K562 (cell line): ENCODE measurements around the gene CA7. TPM values are rescaled to one million over a fixed set of nuclear protein-coding genes. Genes with fewer than 3 reads are reported as not detected.

Source experiments
- CTCF ChIP-seq, 3 experiments: IDR thresholded peaks in 2 of 3; conservative IDR thresholded peaks in 1 of 3; 2 replicates each; pipeline ENCODE4 v1.5.1; 2011 to 2012; ENCODE audit warnings: low read length in 3 of 3, mild to moderate bottlenecking in 3 of 3, control low read depth in 2 of 3, improper control_type of control experiment in 1 of 3, inconsistent platforms in 1 of 3, low read depth in 1 of 3, mixed read lengths in 1 of 3, moderate library complexity in 1 of 3; ENCODE audit not compliant: insufficient read depth in 2 of 3
- EP400 ChIP-seq: fragments of 450-650 bp; IDR thresholded peaks from 2 replicates; pipeline ENCODE4 v1.6.1; 2017; ENCODE audit warnings: antibody characterized with exemption, mild to moderate bottlenecking, moderate library complexity
- FUS ChIP-seq: fragments of 200-400 bp; formaldehyde crosslinking; optimal IDR thresholded peaks from 2 replicates; pipeline ENCODE3; 2017; ENCODE audit warnings: low read depth, low read length
- HBP1 ChIP-seq: fragments of 450-650 bp; formaldehyde crosslinking; IDR thresholded peaks from 2 replicates; pipeline ENCODE4 v1.4.0; 2022; ENCODE audit warnings: missing genetic modification characterization
- HCFC1 ChIP-seq: IDR thresholded peaks from 2 replicates; pipeline ENCODE4 v1.6.1; 2012; ENCODE audit warnings: low read depth, low read length, improper control_type of control experiment
- PRPF4 ChIP-seq: fragments of 200-400 bp; formaldehyde crosslinking; IDR thresholded peaks from one replicate; pipeline ENCODE4 v1.6.1; 2017; ENCODE audit warnings: low read length, low read depth, mild to moderate bottlenecking; ENCODE audit not compliant: insufficient read depth, poor library complexity, severe bottlenecking
- SRSF3 ChIP-seq: fragments of 200-400 bp; formaldehyde crosslinking; IDR thresholded peaks from 2 replicates; pipeline ENCODE4 v1.6.1; 2016; ENCODE audit warnings: mild to moderate bottlenecking, low read length, moderate library complexity; ENCODE audit not compliant: insufficient read depth
- TBL1XR1 ChIP-seq, 2 experiments: IDR thresholded peaks; 2 replicates each; pipeline ENCODE4 v1.6.1; 2012; ENCODE audit warnings: improper control_type of control experiment in 2 of 2, low read length in 2 of 2, mild to moderate bottlenecking in 1 of 2
- ZBTB2 ChIP-seq: fragments of 450-650 bp; IDR thresholded peaks from 2 replicates; pipeline ENCODE4 v1.6.1; 2016; ENCODE audit warnings: antibody characterized with exemption
- ZNF274 ChIP-seq: IDR thresholded peaks from 2 replicates; pipeline ENCODE4 v1.6.1; 2011; ENCODE audit warnings: low read depth, mild to moderate bottlenecking, low read length, moderate library complexity, borderline replicate concordance
- ZNF436 ChIP-seq: fragments of 250-450, 450-650 bp; sonication (Bioruptor Pico); formaldehyde crosslinking; IDR thresholded peaks from 2 replicates; pipeline ENCODE4 v1.7.0; 2020; ENCODE audit warnings: mild to moderate bottlenecking
- ZNF584 ChIP-seq: fragments of 200-800 bp; sonication (Bioruptor generic); IDR thresholded peaks from 2 replicates; pipeline ENCODE4 v1.6.1; 2016; ENCODE audit warnings: low read depth, mild to moderate bottlenecking, missing genetic modification characterization, missing compliant biosample characterization
- ZSCAN32 ChIP-seq: fragments of 450-650 bp; formaldehyde crosslinking; IDR thresholded peaks from 2 replicates; pipeline ENCODE4 v1.4.0; 2020; ENCODE audit warnings: mild to moderate bottlenecking, moderate library complexity
- polyA plus RNA-seq, 8 experiments: library from polyadenylated mRNA; depleted of rRNA in 4 of 8; stranded (reverse) in 5 of 8; unstranded in 3 of 8; fragments of >200 nt; fragmentation: Nextera tagmentation in 2 of 8; fragmentation: Illumina TruSeq in 1 of 8; extraction: Ambion mirVana in 2 of 8; extraction: Trizol in 1 of 8; gene quantifications; 2 replicates each; pipeline versions ENCODE4 v1.2.1 to v1.2.3, GENCODE V29; 2011 to 2014; ENCODE audit warnings: inconsistent platforms in 1 of 8, missing spikeins in 1 of 8
- total RNA-seq, 7 experiments: library from RNA; depleted of rRNA in 6 of 7; stranded (reverse); fragments of >200 nt in 6 of 7; fragmentation: Illumina TruSeq in 2 of 7; extraction: Trizol in 2 of 7; gene quantifications; 2 replicates each; pipeline versions ENCODE4 v1.2.1 to v1.2.3, GENCODE V29; 2011 to 2021; ENCODE audit warnings: low replicate concordance in 1 of 7

CA7 gene
- total and polyA plus RNA-seq, 9 of the 15 experiments (the other 6 are each of a cell fraction or from before 2014, with no cell fraction given): 0.03 to 0.07 (median 0.05) TPM; not detected in 5

GRCh38 chr16:66899945-66900710 is 55.9 kb downstream of the CA7 start (continued):
- TF ChIP-seq HCFC1 (no peak), ZSCAN32 (CRISPR knock-in tag) (no peak), ZBTB2 (no peak; the same call in 1 of the 2 replicates), PRPF4 (no peak), HBP1 (CRISPR knock-in tag) (no peak), SRSF3 (no peak), CTCF (IDR thresholded peaks at IDR 0.05 in 2 of 3, conservative IDR thresholded peaks at IDR 0.05 in 1 of 3; ENCODE audit: insufficient read depth in 2 of 3, low read depth in 1 of 3, low read length in 3 of 3) (no peak; a peak in 1 of 6 replicates), ZNF584 (0 out of 2 replicates have a peak, but pooled peaks have one; percentile 20), EP400 (peak; percentile 88), ZNF274 (no peak), TBL1XR1 (IDR thresholded peaks at IDR 0.05; ENCODE audit: low read length in 2 of 2) (peak in 1 of 2 experiments; percentile 80; a peak in 2 of 4 replicates), ZNF436 (no peak), FUS (no peak)
